HG02885 (cell line): ENCODE results near the gene FNDC1.
"Not testable (repeated sequence)": the region's sequence is repeated elsewhere in the genome, so short reads cannot be mapped to it uniquely, and the experiment has no call there.

Experiments used
- ATAC-seq: cut with Tn5 transposase; IDR thresholded peaks from one replicate; pipeline ENCODE4 v1.9.1; 2021; ENCODE audit warnings: mild to moderate bottlenecking; ENCODE audit not compliant: unreplicated experiment, poor library complexity

Gene FNDC1

GRCh38 chr6:159169193-159169555 is at the start of gene FNDC1:
Gene FNDC1, plus strand, starts transcription at chr6:159169400. Its CDS starts 197 bp downstream, at chr6:159169597.
- peak; percentile 78 for ATAC-seq

- ATAC-seq: no peak
These were observed 49.4 kb upstream of the FNDC1 start for GRCh38 chr6:159119791-159120190.

- no peak for ATAC-seq
These were observed 47.7 kb upstream of the FNDC1 start for GRCh38 chr6:159121486-159121885.

DNA sequence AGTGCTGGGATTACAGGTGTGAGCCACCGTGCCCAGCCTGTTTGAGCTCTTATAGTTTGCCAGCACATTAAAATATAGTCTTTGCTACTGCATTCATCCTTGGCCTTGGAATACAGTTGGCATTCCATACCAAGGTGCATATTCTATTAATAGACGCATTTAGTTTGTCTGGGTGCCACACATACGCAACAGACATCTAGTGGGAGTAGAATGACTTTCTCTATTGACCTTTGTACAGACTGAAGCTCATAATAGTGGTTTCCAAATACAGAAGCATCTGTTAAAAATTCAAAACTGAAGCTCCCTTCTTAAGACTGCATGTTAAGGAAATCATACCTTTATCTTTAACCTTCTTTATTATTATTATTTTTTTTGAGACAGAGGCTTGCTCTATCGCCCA is 46.7 kb upstream of the FNDC1 start:
- no peak for ATAC-seq

DNA sequence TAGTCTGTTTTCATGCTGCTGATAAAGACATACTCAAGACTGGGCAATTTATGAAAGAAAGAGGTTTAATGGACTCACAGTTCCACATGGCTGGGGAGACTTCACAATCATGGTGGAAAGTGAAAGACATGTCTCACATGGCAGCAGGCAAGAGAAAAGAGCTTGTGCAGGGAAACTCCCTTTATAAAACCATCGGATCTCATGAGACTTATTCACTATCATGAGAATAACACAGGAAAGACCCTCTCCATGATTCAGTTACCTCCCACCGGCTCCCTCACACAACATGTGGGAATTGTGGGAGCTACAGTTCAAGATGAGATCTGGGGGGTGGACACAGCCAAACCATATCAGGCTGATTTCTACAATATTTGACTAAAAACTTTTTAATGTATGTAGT is 45.4 kb upstream of the FNDC1 start:
- ATAC-seq: not testable (repeated sequence)

DNA sequence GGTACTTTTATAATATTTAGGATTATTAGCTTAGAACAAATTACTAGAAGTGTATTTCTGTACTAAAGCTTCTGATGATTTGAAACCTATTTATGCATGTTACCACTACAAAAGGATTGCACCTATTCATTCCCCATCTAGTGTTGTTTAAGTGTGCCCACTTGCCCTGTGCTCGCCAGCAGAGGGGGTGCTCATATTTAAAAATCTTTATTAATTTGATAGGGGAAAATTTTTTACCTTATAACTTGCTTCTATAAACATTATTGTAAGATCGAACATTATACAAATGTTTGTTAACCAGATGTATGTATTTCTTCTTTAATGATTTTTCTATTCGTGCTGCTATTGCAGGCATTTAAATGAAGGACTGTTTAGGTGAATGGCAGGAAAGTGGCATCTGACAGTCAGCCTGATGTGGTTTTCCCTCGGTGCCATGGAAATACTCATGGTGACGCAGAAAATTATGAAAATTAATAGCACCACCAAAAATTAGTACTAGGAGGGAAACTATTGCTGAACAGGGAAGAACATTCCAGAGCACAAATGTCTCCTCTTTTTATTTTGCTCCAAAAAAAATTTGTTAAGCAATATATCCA is 44.1 kb upstream of the FNDC1 start:
- ATAC-seq: no peak

GRCh38 chr6:159125951-159126352 is 43.2 kb upstream of the FNDC1 start:
- no peak for ATAC-seq

DNA sequence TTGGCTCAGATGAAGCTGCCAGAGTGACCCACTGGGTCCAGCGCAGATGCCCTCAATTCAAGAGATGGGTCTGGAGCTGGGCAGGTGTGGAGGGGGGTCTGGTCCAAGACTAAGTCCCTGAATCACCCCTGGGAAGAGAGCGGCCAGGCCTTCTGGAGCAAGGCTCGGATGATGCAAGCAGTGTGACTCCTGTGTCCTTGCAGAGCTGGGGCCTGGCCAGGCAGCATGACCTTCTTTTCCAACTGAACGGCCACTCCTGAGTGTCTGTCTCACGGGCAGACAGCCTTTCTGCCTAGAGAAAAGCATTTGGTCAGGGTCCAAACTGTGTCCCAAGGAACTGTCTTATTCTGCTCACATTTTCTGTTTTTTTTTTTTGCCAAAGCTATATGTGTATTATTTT is 42.6 kb upstream of the FNDC1 start:
- no peak for ATAC-seq

DNA sequence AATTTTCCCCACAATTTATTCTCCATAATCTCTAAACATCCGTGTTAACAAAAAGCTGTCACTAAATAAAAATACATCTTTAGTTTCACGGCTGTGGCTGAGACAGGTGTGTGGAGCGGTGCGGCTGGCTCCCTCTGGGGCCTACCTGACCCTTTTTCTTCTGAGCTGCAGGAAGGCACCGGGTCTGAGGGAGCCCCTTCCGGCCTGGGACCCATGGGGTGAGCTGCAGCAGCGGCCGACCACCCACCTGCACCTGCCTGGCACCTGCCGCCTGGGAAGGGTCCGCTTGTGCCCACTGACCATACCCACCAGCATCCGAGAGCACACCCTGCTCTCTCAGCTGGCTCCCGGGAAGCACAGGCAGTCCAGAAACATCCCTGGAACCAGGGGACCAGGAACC is 41.5 kb upstream of the FNDC1 start:
- no peak for ATAC-seq

GRCh38 chr6:159128978-159129377 is 40.2 kb upstream of the FNDC1 start:
- no peak for ATAC-seq

- ATAC-seq: no peak
These were observed 38.4 kb upstream of the FNDC1 start for GRCh38 chr6:159130846-159131245.

- no peak for ATAC-seq
These were observed 37.5 kb upstream of the FNDC1 start for GRCh38 chr6:159131709-159132108.

DNA sequence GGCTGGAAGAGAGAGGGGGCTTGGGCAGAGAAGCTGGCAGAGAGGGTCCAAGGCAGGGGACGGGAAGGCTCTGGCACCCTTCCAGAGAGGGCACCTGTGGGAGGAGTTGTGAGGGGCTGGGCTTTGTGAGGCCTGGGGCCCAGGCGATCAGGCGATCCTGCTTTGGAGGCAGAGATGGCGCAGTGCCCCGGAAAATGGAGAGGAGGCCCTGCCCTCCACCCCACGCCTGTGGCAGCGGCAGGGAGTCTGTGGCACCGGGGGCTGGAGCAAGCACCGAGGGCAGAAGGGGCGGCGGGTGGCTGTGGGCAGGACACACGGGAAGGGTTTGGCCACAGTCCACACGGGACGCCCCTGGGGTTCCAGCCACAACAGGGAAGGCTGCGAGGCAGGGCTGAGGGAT is 36.5 kb upstream of the FNDC1 start:
- ATAC-seq: no peak

GRCh38 chr6:159134701-159135364 is 34.4 kb upstream of the FNDC1 start:
- peak; percentile 69 for ATAC-seq

GRCh38 chr6:159137676-159138075 is 31.5 kb upstream of the FNDC1 start:
- no peak for ATAC-seq

GRCh38 chr6:159142531-159142930 is 26.7 kb upstream of the FNDC1 start:
- no peak for ATAC-seq

- ATAC-seq: no peak
These were observed 20.6 kb upstream of the FNDC1 start for GRCh38 chr6:159148641-159149040.

DNA sequence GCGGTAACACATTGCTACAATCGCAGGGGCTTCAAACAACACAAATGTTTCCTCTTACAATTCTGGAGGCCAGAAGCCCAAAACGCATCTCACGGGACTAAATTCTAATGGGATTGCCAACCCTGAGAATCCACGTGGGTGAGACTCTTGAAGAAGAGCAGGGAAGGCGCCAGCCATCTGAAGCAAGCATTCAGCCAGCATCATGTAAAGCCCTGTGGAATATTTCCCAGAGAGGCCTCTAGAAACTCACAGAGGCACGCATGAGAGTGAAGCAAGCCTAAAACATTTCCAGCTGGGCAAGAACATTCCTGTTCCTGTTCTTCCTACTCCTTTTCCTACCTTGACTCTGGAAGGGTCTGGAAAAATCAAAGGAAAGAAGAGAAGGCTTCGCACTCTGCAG is 19.6 kb upstream of the FNDC1 start:
- ATAC-seq: no peak

DNA sequence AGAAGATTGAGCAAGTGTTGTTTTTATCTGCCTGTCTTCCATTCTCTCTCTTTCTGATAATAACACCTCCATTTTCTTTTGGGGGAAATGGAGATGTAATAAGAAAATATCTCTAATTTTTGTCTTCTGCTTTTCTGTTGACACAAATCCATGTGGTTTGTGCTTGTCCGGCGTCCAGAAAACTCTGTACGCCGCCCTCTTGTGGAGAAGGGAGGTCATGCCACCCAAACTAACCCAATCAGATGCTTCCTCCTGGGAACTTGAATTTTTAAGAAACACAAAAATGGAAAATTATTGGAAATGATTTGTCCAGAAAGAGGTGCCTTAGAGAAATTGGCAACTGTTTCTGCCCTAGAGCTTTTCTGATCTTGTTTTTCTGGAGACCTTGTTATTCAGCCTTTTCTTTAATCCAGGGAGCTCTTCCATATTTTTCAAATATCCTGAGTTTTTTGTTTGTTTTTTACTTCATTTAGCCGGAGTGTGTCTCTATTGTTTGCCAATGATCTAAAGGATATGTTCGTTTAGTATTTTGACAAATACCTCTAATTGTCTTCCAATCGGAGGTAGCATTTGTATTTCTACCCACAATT is 17.8 kb upstream of the FNDC1 start:
- no peak for ATAC-seq

- ATAC-seq: no peak
These were observed 17.2 kb upstream of the FNDC1 start for GRCh38 chr6:159152041-159152440.

- no peak for ATAC-seq
These were observed 16.4 kb upstream of the FNDC1 start for GRCh38 chr6:159152782-159153181.

DNA sequence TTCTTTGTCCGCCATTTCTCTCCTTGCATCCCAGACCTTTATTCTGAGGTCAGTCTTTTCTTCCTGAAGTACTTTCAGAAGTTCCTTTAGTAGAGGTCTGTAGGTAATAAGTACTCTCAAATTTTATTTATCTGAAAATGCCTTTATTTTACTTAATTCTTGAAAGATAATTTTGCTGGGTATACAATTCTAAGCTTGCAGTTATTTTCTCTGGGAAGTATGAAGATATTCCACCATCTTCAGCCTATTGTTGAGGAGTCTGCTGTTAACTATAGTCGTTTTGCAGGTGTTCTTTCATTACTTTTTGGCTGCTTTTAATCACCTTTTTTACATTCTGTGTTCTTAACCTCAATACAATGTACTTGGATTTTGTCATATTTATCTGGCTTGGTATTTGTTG is 13.5 kb upstream of the FNDC1 start:
- no peak for ATAC-seq
